Measurements from ENCODE around the gene ST8SIA6.

Gene ST8SIA6

GRCh38 chr10:17465328-17466125 is 11.1 kb upstream of the ST8SIA6 start:
- H3K27me3 ChIP-seq (replicated peaks; ENCODE audit: insufficient read depth, low read length) = no peaks in the 10 kb centered on the region
- no peaks in the 10 kb centered on the region for H3F3A ChIP-seq (ENCODE audit: insufficient read depth, low read length)
- no peaks in the 10 kb centered on the region for H3K9me3 ChIP-seq (replicated peaks; ENCODE audit: insufficient read depth, low read length)
- no peaks in the 10 kb centered on the region for H3K4me1 ChIP-seq (ENCODE audit: low read length)
- H2AFZ ChIP-seq (ENCODE audit: low read length) = no peak overlapping the region
- H3K9me2 ChIP-seq (replicated peaks; ENCODE audit: insufficient read depth, low read length) = no peaks in the 10 kb centered on the region
- no peak overlapping the region for H3K9ac ChIP-seq (ENCODE audit: low read length)
- no peak overlapping the region for H3K4me3 ChIP-seq (ENCODE audit: low read length)
- H3K4me2 ChIP-seq (ENCODE audit: low read depth, low read length) = no peak overlapping the region
- H3K79me2 ChIP-seq (ENCODE audit: low read length) = no peaks in the 10 kb centered on the region
- TF ChIP-seq EZH2phosphoT487 (IDR thresholded peaks at IDR 0.05; ENCODE audit: low read length) (no peak), CTCF (IDR thresholded peaks at IDR 0.05; ENCODE audit: low read length) (no peak), EZH2 (optimal IDR thresholded peaks at IDR 0.05; ENCODE audit: low read depth, low read length) (no peak)
- no peak overlapping the region for H3K27ac ChIP-seq (ENCODE audit: low read length)
- no peaks in the 10 kb centered on the region for H3K36me3 ChIP-seq (replicated peaks; ENCODE audit: insufficient read depth, low read length)
- no peak for DNase-seq
- no peaks in the 10 kb centered on the region for H4K20me1 ChIP-seq (ENCODE audit: insufficient read depth, low read length)

- Histone ChIP-seq H3K27ac (ENCODE audit: low read length) (no peak overlapping the region), H2AFZ (ENCODE audit: low read length) (no peak overlapping the region), H3K9ac (ENCODE audit: low read length) (no peak overlapping the region), H4K20me1 (ENCODE audit: insufficient read depth, low read length) (no peaks in the 10 kb centered on the region), H3K36me3 (replicated peaks; ENCODE audit: insufficient read depth, low read length) (no peaks in the 10 kb centered on the region), H3K79me2 (ENCODE audit: low read length) (no peaks in the 10 kb centered on the region), H3K4me1 (ENCODE audit: low read length) (no peaks in the 10 kb centered on the region), H3K9me2 (replicated peaks; ENCODE audit: insufficient read depth, low read length) (no peaks in the 10 kb centered on the region), H3K4me3 (ENCODE audit: low read length) (no peak overlapping the region), H3F3A (ENCODE audit: insufficient read depth, low read length) (no peaks in the 10 kb centered on the region), H3K9me3 (replicated peaks; ENCODE audit: insufficient read depth, low read length) (no peaks in the 10 kb centered on the region), H3K27me3 (replicated peaks; ENCODE audit: insufficient read depth, low read length) (no peaks in the 10 kb centered on the region), H3K4me2 (ENCODE audit: low read depth, low read length) (no peak overlapping the region)
- no peak for TF ChIP-seq CTCF (IDR thresholded peaks at IDR 0.05; ENCODE audit: low read length)
- TF ChIP-seq EZH2phosphoT487 (IDR thresholded peaks at IDR 0.05; ENCODE audit: low read length) = no peak
- no peak for TF ChIP-seq EZH2 (optimal IDR thresholded peaks at IDR 0.05; ENCODE audit: low read depth, low read length)
- no peak for DNase-seq
Measured at GRCh38 chr10:17464545-17464944, 10.2 kb upstream of the ST8SIA6 start.

GRCh38 chr10:17460756-17461155 is 6.4 kb upstream of the ST8SIA6 start:
- no peaks in the 10 kb centered on the region for H4K20me1 ChIP-seq (ENCODE audit: insufficient read depth, low read length)
- no peaks in the 10 kb centered on the region for H3K9me3 ChIP-seq (replicated peaks; ENCODE audit: insufficient read depth, low read length)
- TF ChIP-seq EZH2phosphoT487 (IDR thresholded peaks at IDR 0.05; ENCODE audit: low read length) (no peak), EZH2 (optimal IDR thresholded peaks at IDR 0.05; ENCODE audit: low read depth, low read length) (no peak), CTCF (IDR thresholded peaks at IDR 0.05; ENCODE audit: low read length) (no peak)
- H3K79me2 ChIP-seq (ENCODE audit: low read length) = no peaks in the 10 kb centered on the region
- H3K9ac ChIP-seq (ENCODE audit: low read length) = no peak overlapping the region
- H3K27ac ChIP-seq (ENCODE audit: low read length) = no peak overlapping the region
- no peaks in the 10 kb centered on the region for H3K9me2 ChIP-seq (replicated peaks; ENCODE audit: insufficient read depth, low read length)
- no peak overlapping the region; the same call in 1 of the 2 replicates for H2AFZ ChIP-seq (ENCODE audit: low read length)
- H3F3A ChIP-seq (ENCODE audit: insufficient read depth, low read length) = no peaks in the 10 kb centered on the region
- H3K4me2 ChIP-seq (ENCODE audit: low read depth, low read length) = no peak overlapping the region
- H3K27me3 ChIP-seq (replicated peaks; ENCODE audit: insufficient read depth, low read length) = no peaks in the 10 kb centered on the region
- H3K36me3 ChIP-seq (replicated peaks; ENCODE audit: insufficient read depth, low read length) = no peaks in the 10 kb centered on the region
- DNase-seq = no peak
- no peaks in the 10 kb centered on the region for H3K4me1 ChIP-seq (ENCODE audit: low read length)
- no peak overlapping the region for H3K4me3 ChIP-seq (ENCODE audit: low read length)

Data from MM.1S (cell line).